ENCODE data around the gene SLPI. TPM values are rescaled to one million over a fixed set of nuclear protein-coding genes. Genes with fewer than 3 reads are reported as not detected.

SLPI gene
- total and polyA plus RNA-seq, 2 of the 13 experiments (the other 11 are each of a cell fraction or from before 2014, with no cell fraction given), result 0.13 TPM; not detected in 1

- TF ChIP-seq ZHX1 (CRISPR knock-in tag; IDR thresholded peaks at IDR 0.05; ENCODE audit: low read depth), result no peak
- no peak for TF ChIP-seq POLR2A (IDR thresholded peaks at IDR 0.05; ENCODE audit: insufficient read depth in 1 of 2, low read depth in 2 of 2, low read length in 2 of 2)
- no peak for TF ChIP-seq ATM (IDR thresholded peaks at IDR 0.05; ENCODE audit: borderline replicate concordance)
- no peak for TF ChIP-seq ZFP41 (CRISPR knock-in tag; IDR thresholded peaks at IDR 0.05; ENCODE audit: borderline replicate concordance)
- no peak for TF ChIP-seq PAF1 (CRISPR knock-in tag; IDR thresholded peaks at IDR 0.05)
- TF ChIP-seq ZBTB7A (CRISPR knock-in tag; IDR thresholded peaks at IDR 0.05), result no peak
- TF ChIP-seq ZNF142 (CRISPR knock-in tag; IDR thresholded peaks at IDR 0.05), result no peak
Observed at GRCh38 chr20:45247865-45248264, 6.5 kb downstream of the SLPI start (continued).
